ENCODE measurements around the gene CYB561A3. TPM values are rescaled to one million over a fixed set of nuclear protein-coding genes. Genes with fewer than 3 reads are reported as not detected.

CYB561A3 gene
- total RNA-seq, 1 donor = 151 TPM

- Histone ChIP-seq H3K4me2 (ENCODE audit: insufficient read depth, low read length) (no peak overlapping the region), H3K27me3 (ENCODE audit: insufficient read depth, low read length) (no peaks in the 10 kb centered on the region), H3K4me1 (ENCODE audit: insufficient read depth, low read length) (no peaks in the 10 kb centered on the region), H3K4me3 (ENCODE audit: insufficient read depth, low read length) (no peak overlapping the region), H3K36me3 (ENCODE audit: insufficient read depth, low read length) (peaks cover 70% of the 10 kb centered on the region), H2AFZ (ENCODE audit: low read length) (no peak overlapping the region), H3K27ac (ENCODE audit: low read depth, low read length) (no peak overlapping the region), H3K79me2 (ENCODE audit: insufficient read depth, low read length) (no peaks in the 10 kb centered on the region), H3K9me3 (ENCODE audit: low read depth, low read length) (no peaks in the 10 kb centered on the region), H4K20me1 (ENCODE audit: insufficient read depth, low read length) (peaks cover 10% of the 10 kb centered on the region)
- no peak for TF ChIP-seq CTCF (IDR thresholded peaks at IDR 0.05; ENCODE audit: extremely low read depth, low read depth, low read length)
- peak; percentile 22 for DNase-seq (ENCODE audit: insufficient read length, low spot score, missing footprints)
Observed at GRCh38 chr11:61352038-61352437, 9.6 kb downstream of the CYB561A3 start.

GRCh38 chr11:61350803-61351202, 10.9 kb downstream of the CYB561A3 start:
- H3K4me3 ChIP-seq (ENCODE audit: insufficient read depth, low read length) = no peak overlapping the region
- H3K36me3 ChIP-seq (ENCODE audit: insufficient read depth, low read length) = peaks cover 69% of the 10 kb centered on the region
- TF ChIP-seq CTCF (IDR thresholded peaks at IDR 0.05; ENCODE audit: extremely low read depth, low read depth, low read length) = no peak
- H2AFZ ChIP-seq (ENCODE audit: low read length) = no peak overlapping the region
- no peak overlapping the region for H3K27ac ChIP-seq (ENCODE audit: low read depth, low read length)
- DNase-seq (ENCODE audit: insufficient read length, low spot score, missing footprints) = peak; percentile 34
- no peaks in the 10 kb centered on the region for H3K79me2 ChIP-seq (ENCODE audit: insufficient read depth, low read length)
- no peaks in the 10 kb centered on the region for H3K4me1 ChIP-seq (ENCODE audit: insufficient read depth, low read length)
- no peaks in the 10 kb centered on the region for H3K27me3 ChIP-seq (ENCODE audit: insufficient read depth, low read length)
- peaks cover 10% of the 10 kb centered on the region for H4K20me1 ChIP-seq (ENCODE audit: insufficient read depth, low read length)
- H3K9me3 ChIP-seq (ENCODE audit: low read depth, low read length) = no peaks in the 10 kb centered on the region
- no peak overlapping the region for H3K4me2 ChIP-seq (ENCODE audit: insufficient read depth, low read length)

GRCh38 chr11:61350336-61350735, 11.3 kb downstream of the CYB561A3 start:
- H4K20me1 ChIP-seq (ENCODE audit: insufficient read depth, low read length) = peaks cover 10% of the 10 kb centered on the region
- no peak overlapping the region for H2AFZ ChIP-seq (ENCODE audit: low read length)
- no peaks in the 10 kb centered on the region for H3K79me2 ChIP-seq (ENCODE audit: insufficient read depth, low read length)
- H3K36me3 ChIP-seq (ENCODE audit: insufficient read depth, low read length) = peaks cover 69% of the 10 kb centered on the region
- TF ChIP-seq CTCF (IDR thresholded peaks at IDR 0.05; ENCODE audit: extremely low read depth, low read depth, low read length) = no peak
- no peak overlapping the region for H3K27ac ChIP-seq (ENCODE audit: low read depth, low read length)
- no peaks in the 10 kb centered on the region for H3K4me1 ChIP-seq (ENCODE audit: insufficient read depth, low read length)
- H3K27me3 ChIP-seq (ENCODE audit: insufficient read depth, low read length) = no peaks in the 10 kb centered on the region
- no peak overlapping the region for H3K4me3 ChIP-seq (ENCODE audit: insufficient read depth, low read length)
- no peaks in the 10 kb centered on the region for H3K9me3 ChIP-seq (ENCODE audit: low read depth, low read length)
- DNase-seq (ENCODE audit: insufficient read length, low spot score, missing footprints) = peak; percentile 3
- no peak overlapping the region for H3K4me2 ChIP-seq (ENCODE audit: insufficient read depth, low read length)

GRCh38 chr11:61349916-61350315, 11.8 kb downstream of the CYB561A3 start:
- H3K4me3 ChIP-seq (ENCODE audit: insufficient read depth, low read length) = no peak overlapping the region
- no peaks in the 10 kb centered on the region for H3K79me2 ChIP-seq (ENCODE audit: insufficient read depth, low read length)
- peaks cover 65% of the 10 kb centered on the region for H3K36me3 ChIP-seq (ENCODE audit: insufficient read depth, low read length)
- no peaks in the 10 kb centered on the region for H3K4me1 ChIP-seq (ENCODE audit: insufficient read depth, low read length)
- H2AFZ ChIP-seq (ENCODE audit: low read length) = no peak overlapping the region
- no peak overlapping the region for H3K4me2 ChIP-seq (ENCODE audit: insufficient read depth, low read length)
- H4K20me1 ChIP-seq (ENCODE audit: insufficient read depth, low read length) = peaks cover 10% of the 10 kb centered on the region
- no peaks in the 10 kb centered on the region for H3K27me3 ChIP-seq (ENCODE audit: insufficient read depth, low read length)
- DNase-seq (ENCODE audit: insufficient read length, low spot score, missing footprints) = no peak
- no peak for TF ChIP-seq CTCF (IDR thresholded peaks at IDR 0.05; ENCODE audit: extremely low read depth, low read depth, low read length)
- H3K27ac ChIP-seq (ENCODE audit: low read depth, low read length) = no peak overlapping the region
- no peaks in the 10 kb centered on the region for H3K9me3 ChIP-seq (ENCODE audit: low read depth, low read length)

All from osteoblast (primary cell).